ENCODE measurements around the gene ZC3H7B.

GRCh38 chr22:41338614-41339212 lies 37.4 kb downstream of the ZC3H7B start:
- TF ChIP-seq EZH2 (IDR thresholded peaks at IDR 0.05; ENCODE audit: insufficient read depth, poor library complexity, severe bottlenecking) (no peak), EZH2phosphoT487 (IDR thresholded peaks at IDR 0.05; ENCODE audit: insufficient read depth, low read depth) (no peak)
